Upper lobe of left lung (tissue), 6 donors: ENCODE measurements around the gene SETD2. TPM values are rescaled to one million over a fixed set of nuclear protein-coding genes. Genes with fewer than 3 reads are reported as not detected.
"Not testable (repeated sequence)": the region's sequence is repeated elsewhere in the genome, so short reads cannot be mapped to it uniquely, and the experiment has no call there.

ENCODE experiments used
- ATAC-seq, 2 donors: fragments of 200-7000 bp; cut with Tn5 transposase; one replicate each; pipeline ENCODE4 v1.9.1; 2022; ENCODE audit warnings: mild to moderate bottlenecking in 2 of 2, moderate library complexity in 2 of 2; ENCODE audit not compliant: low FRiP score in 2 of 2
- DNase-seq, 2 donors: peaks; one replicate each; pipeline ENCODE4 v3.0.0-alpha.2; 2019 to 2020
- H3K27ac ChIP-seq, 4 donors: fragments of 200-600 bp; sonication (generic); one replicate each; pipeline ENCODE4 v1.5.1; 2016 to 2019
- H3K27me3 ChIP-seq, 4 donors: fragments of 200-600 bp; sonication (generic); one replicate each; pipeline ENCODE4 v1.5.1; 2017 to 2019
- H3K36me3 ChIP-seq, 4 donors: fragments of 200-600 bp; sonication (generic); one replicate each; pipeline ENCODE4 v1.5.1; 2016 to 2019
- H3K4me1 ChIP-seq, 4 donors: fragments of 200-600 bp; sonication (generic); one replicate each; pipeline ENCODE4 v1.5.1; 2018 to 2019
- H3K4me3 ChIP-seq, 4 donors: fragments of 200-600 bp; sonication (generic); one replicate each; pipeline ENCODE4 v1.5.1; 2017 to 2019; ENCODE audit warnings: mild to moderate bottlenecking in 2 of 4, moderate library complexity in 1 of 4
- H3K9me3 ChIP-seq, 4 donors: fragments of 200-600 bp; sonication (generic); one replicate each; pipeline ENCODE4 v1.5.1; 2018 to 2019
- EP300 ChIP-seq, 4 donors: sonication (generic); formaldehyde crosslinking; IDR thresholded peaks; one replicate each; pipeline ENCODE4 v1.5.1; 2017; ENCODE audit warnings: antibody characterized with exemption in 4 of 4, control low read depth in 2 of 4
- POLR2A ChIP-seq, 4 donors: fragments of 450-650 bp; IDR thresholded peaks; one replicate each; pipeline ENCODE4 v1.5.1; 2016 to 2017; ENCODE audit warnings: antibody characterized with exemption in 4 of 4, mild to moderate bottlenecking in 2 of 4
- POLR2AphosphoS5 ChIP-seq, 2 donors: sonication (generic); formaldehyde crosslinking; IDR thresholded peaks; one replicate each; pipeline ENCODE4 v1.5.1; 2017; ENCODE audit warnings: antibody characterized with exemption in 2 of 2
- WGBS, 2 donors: methylation state at CpG; one replicate each; pipeline ENCODE4 v1.1.5; 2017 to 2018; 5-methylcytosine and 5-hydroxymethylcytosine counted together
- total RNA-seq, 6 donors: library from RNA; depleted of rRNA in 4 of 6; stranded (reverse); fragments of >200 nt in 4 of 6; gene quantifications; one replicate each; pipeline versions ENCODE4 v1.1.0 to v1.2.1, GENCODE V29; 2016 to 2021
- TF ChIP-seq, protein P1 (sequence below), 6 experiments: fragments of 450-650 bp in 4 of 6; fragments of 200-600 bp in 2 of 6; sonication (generic) in 2 of 6; IDR thresholded peaks; one replicate each; pipeline ENCODE4 v1.5.1; 2016 to 2019; ENCODE audit warnings: antibody characterized with exemption in 6 of 6
- donor health status: DM: no; HTN: no; CAD: no; lungs with moderate emphysema.
- donor health status: DM: no; HTN: yes; CAD: no; lungs with severe emphysema.

The SETD2 gene, protein sequence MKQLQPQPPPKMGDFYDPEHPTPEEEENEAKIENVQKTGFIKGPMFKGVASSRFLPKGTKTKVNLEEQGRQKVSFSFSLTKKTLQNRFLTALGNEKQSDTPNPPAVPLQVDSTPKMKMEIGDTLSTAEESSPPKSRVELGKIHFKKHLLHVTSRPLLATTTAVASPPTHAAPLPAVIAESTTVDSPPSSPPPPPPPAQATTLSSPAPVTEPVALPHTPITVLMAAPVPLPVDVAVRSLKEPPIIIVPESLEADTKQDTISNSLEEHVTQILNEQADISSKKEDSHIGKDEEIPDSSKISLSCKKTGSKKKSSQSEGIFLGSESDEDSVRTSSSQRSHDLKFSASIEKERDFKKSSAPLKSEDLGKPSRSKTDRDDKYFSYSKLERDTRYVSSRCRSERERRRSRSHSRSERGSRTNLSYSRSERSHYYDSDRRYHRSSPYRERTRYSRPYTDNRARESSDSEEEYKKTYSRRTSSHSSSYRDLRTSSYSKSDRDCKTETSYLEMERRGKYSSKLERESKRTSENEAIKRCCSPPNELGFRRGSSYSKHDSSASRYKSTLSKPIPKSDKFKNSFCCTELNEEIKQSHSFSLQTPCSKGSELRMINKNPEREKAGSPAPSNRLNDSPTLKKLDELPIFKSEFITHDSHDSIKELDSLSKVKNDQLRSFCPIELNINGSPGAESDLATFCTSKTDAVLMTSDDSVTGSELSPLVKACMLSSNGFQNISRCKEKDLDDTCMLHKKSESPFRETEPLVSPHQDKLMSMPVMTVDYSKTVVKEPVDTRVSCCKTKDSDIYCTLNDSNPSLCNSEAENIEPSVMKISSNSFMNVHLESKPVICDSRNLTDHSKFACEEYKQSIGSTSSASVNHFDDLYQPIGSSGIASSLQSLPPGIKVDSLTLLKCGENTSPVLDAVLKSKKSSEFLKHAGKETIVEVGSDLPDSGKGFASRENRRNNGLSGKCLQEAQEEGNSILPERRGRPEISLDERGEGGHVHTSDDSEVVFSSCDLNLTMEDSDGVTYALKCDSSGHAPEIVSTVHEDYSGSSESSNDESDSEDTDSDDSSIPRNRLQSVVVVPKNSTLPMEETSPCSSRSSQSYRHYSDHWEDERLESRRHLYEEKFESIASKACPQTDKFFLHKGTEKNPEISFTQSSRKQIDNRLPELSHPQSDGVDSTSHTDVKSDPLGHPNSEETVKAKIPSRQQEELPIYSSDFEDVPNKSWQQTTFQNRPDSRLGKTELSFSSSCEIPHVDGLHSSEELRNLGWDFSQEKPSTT (N-terminal part only)
- total RNA-seq = 100 to 1,000 TPM in 1 of 6 donors, 10 to 100 TPM in 5; 33.8 to 111 (median 53.5) TPM

DNA sequence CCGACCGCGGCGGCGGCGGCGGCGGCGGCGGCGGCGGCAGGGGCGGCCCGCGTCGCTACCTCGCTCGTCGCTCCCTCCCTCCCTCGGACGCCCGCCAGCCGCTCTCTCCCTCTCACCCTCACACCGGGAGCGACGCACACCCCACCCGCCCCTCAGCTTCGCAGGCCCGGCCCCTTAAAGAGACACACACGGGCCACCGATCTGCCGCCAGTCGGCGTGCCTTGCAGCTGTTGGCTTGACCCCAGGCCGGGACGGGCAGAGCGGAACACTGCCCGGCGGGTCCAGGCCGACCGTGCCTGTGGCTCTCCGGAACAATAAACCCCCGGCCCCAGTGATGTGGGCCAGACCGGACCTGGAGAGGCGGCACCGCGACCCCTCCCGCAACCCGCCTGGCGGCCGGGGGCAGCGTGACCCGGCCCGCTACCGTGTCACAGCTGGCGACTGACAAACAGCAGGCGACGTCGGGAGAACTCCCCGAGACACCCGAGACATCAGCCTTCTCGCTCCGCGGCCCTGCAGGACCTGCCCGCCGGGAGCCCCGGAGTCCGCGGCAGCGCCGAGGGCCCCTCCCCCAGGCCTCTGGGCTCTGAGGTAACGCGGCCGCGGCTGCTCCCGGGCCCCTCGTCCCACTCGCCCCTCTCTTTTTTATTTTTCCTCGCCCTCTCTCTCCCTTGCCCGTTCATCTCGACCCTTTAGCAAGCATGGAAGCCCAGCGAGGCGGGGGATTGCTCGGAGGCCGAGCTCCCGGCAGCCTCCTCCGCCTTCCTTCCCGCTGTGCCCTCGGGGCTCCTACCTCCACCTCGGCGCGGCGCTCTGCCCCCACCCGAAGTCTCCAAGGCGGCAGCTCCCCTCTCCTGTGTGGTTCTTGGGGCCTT is at the start of gene SETD2:
SETD2 (minus strand) TSS at position 107 of the 875 bp plus-strand sequence. CDS start 189 bp downstream, outside the sequence.
- H3K27me3 ChIP-seq = no peaks in the 10 kb centered on the region
- WGBS, 2 donors = 0 to 1% methylated on average over 26 of the region's 95 CpGs
- peak in 3 of 4 donors; percentile 30 to 80 (median 57) for TF ChIP-seq POLR2A (IDR thresholded peaks at IDR 0.05)
- no peak for TF ChIP-seq EP300 (IDR thresholded peaks at IDR 0.05)
- TF ChIP-seq POLR2AphosphoS5 (IDR thresholded peaks at IDR 0.05) = peak; percentile 60 to 77
- TF ChIP-seq, protein P1, sequence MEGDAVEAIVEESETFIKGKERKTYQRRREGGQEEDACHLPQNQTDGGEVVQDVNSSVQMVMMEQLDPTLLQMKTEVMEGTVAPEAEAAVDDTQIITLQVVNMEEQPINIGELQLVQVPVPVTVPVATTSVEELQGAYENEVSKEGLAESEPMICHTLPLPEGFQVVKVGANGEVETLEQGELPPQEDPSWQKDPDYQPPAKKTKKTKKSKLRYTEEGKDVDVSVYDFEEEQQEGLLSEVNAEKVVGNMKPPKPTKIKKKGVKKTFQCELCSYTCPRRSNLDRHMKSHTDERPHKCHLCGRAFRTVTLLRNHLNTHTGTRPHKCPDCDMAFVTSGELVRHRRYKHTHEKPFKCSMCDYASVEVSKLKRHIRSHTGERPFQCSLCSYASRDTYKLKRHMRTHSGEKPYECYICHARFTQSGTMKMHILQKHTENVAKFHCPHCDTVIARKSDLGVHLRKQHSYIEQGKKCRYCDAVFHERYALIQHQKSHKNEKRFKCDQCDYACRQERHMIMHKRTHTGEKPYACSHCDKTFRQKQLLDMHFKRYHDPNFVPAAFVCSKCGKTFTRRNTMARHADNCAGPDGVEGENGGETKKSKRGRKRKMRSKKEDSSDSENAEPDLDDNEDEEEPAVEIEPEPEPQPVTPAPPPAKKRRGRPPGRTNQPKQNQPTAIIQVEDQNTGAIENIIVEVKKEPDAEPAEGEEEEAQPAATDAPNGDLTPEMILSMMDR (IDR thresholded peaks at IDR 0.05) = peak in 5 of 6 experiments; percentile 16 to 84 (median 64)
- H3K36me3 ChIP-seq = no peaks in the 10 kb centered on the region
- H3K4me1 ChIP-seq = peaks cover 34 to 46% (median 40%) of the 10 kb centered on the region in 4 donors
- DNase-seq = peak; percentile 96
- H3K4me3 ChIP-seq = peak within 1 kb of the TSS; percentile 75 to 94 (median 86)
- ATAC-seq = peak; percentile 98
- H3K27ac ChIP-seq = peak within 1 kb of the TSS; percentile 94 to 99 (median 97)
- no peaks in the 10 kb centered on the region for H3K9me3 ChIP-seq

DNA sequence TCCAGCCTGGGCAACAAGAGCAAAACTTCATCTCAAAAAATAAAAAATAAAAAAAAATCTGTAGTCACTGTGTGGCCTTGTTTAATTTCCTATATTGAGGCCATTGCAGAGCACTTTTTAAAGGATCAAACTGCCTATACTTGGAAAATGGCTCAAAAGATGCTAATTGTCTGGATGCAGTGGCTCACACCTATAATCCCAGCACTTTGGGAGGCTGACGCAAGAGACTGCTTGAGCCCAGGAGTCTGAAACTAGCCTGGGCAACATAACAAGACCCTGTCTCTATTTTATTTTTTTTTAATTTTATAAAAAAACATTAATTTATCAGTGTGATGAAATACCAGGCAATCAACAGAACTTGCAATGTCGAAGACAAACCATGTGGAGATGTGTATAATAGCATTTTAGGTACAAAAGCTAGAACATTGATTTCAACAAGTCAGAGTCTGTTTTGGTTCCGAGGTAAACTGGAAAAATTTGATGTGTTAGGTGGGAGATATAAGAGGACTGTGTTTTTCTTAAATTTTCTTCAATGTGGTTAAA is 47.0 kb upstream of the SETD2 start:
- DNase-seq (no peak), ATAC-seq (no peak)
- no peak overlapping the region for H3K27ac ChIP-seq
- no peaks in the 10 kb centered on the region for H3K36me3 ChIP-seq
- WGBS, 2 donors = 90 to 98% methylated on average over 3 of the region's 3 CpGs
- TF ChIP-seq EP300 (IDR thresholded peaks at IDR 0.05) (no peak), POLR2AphosphoS5 (IDR thresholded peaks at IDR 0.05) (no peak), POLR2A (IDR thresholded peaks at IDR 0.05) (no peak)
- TF ChIP-seq, protein P1 (IDR thresholded peaks at IDR 0.05) = no peak
- H3K4me3 ChIP-seq = no peak overlapping the region
- no peaks in the 10 kb centered on the region for H3K4me1 ChIP-seq
- H3K9me3 ChIP-seq = no peaks in the 10 kb centered on the region
- no peaks in the 10 kb centered on the region for H3K27me3 ChIP-seq

DNA sequence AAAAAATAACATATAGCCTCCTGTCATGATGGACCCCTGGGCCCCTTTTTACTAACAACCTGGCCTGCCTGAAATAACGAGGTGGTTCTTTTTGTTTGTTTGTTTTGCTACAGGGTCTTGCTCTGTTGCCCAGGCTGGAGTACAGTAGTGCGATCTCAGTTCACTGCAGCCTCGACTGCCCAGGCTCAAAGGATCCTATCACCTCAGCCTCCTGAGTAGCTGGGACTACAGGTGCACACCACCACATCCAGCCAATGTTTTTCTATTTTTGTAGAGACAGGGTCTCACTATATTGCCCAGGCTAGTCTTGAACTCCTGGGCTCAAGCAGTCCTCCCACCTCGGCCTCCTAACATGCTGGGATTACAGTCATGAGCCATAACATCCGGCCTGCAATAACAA is 42.1 kb upstream of the SETD2 start:
- H3K27me3 ChIP-seq, DNase-seq, H3K9me3 ChIP-seq, ATAC-seq, H3K4me3 ChIP-seq, H3K36me3 ChIP-seq, H3K27ac ChIP-seq, H3K4me1 ChIP-seq: not testable (repeated sequence)
- 87 to 93% methylated on average over 5 of the region's 5 CpGs for WGBS, 2 donors

DNA sequence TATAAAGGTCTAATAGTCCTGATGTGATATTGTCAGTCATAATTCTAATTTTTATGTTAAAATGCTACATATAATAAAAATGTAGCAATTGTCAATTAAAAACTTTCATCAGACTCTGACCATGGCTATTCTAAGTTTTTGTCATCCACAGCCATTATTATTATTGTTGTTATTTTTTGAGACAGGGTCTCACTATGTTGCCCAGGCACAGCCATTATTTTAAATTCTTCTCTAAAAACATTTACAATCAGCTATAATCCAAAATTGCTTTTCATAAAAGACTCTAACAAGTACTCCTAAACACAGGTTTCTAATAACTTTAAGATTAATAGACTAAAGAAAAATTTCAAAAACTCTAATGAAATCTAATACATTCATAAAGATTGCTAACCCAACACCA is 41.0 kb upstream of the SETD2 start:
- DNase-seq (no peak), ATAC-seq (no peak)
- TF ChIP-seq, protein P1 (IDR thresholded peaks at IDR 0.05) = no peak
- no peak for TF ChIP-seq POLR2A (IDR thresholded peaks at IDR 0.05)
- no peak for TF ChIP-seq POLR2AphosphoS5 (IDR thresholded peaks at IDR 0.05)
- TF ChIP-seq EP300 (IDR thresholded peaks at IDR 0.05) = no peak
- Histone ChIP-seq H3K9me3 (no peaks in the 10 kb centered on the region), H3K4me3 (no peak overlapping the region), H3K36me3 (no peaks in the 10 kb centered on the region), H3K4me1 (no peaks in the 10 kb centered on the region), H3K27ac (no peak overlapping the region), H3K27me3 (no peaks in the 10 kb centered on the region)
